IMR-90 (cell line): ENCODE measurements around the gene ZXDC. TPM values are rescaled to one million over a fixed set of nuclear protein-coding genes. Genes with fewer than 3 reads are reported as not detected.

Experiments used
- ATAC-seq: fragments of 200-7000 bp; cut with Tn5 transposase; 2 replicates; pipeline ENCODE4 v1.9.1; 2020; ENCODE audit warnings: low read depth, mild to moderate bottlenecking, moderate library complexity
- BruUV-seq: library from RNA; stranded (reverse); fragments of 400-500 nt; replicated peaks from 2 replicates; lab custom pipeline; 2021; lab: Mats Ljungman, UMichigan
- CTCF ChIA-PET: fragments of 300-600 bp; formaldehyde crosslinking; extraction: SDS; loops from one replicate; lab custom pipeline; 2021; ENCODE audit warnings: antibody characterized with exemption; lab: Yijun Ruan, JAX
- POLR2A ChIA-PET: fragments of 300-600 bp; sonication (Branson Sonifier 250); formaldehyde crosslinking; loops from one replicate; lab custom pipeline; 2022; ENCODE audit warnings: antibody characterized with exemption; ENCODE audit not compliant: unreplicated experiment; lab: Charles Lee
- DNase-seq: peaks from one replicate; pipeline ENCODE4 v3.0.0; 2013
- H2AFZ ChIP-seq: replicated peaks from 2 replicates; pipeline ENCODE3; 2013; ENCODE audit warnings: low read length, mild to moderate bottlenecking; ENCODE audit not compliant: poor library complexity
- H2AK5ac ChIP-seq: 2 replicates; pipeline ENCODE4 v1.6.1; 2013; ENCODE audit warnings: low read depth, low read length, inconsistent platforms
- H2AK9ac ChIP-seq: replicated peaks from 2 replicates; pipeline ENCODE3; 2013; ENCODE audit warnings: mild to moderate bottlenecking, low read depth, low read length, moderate library complexity; ENCODE audit not compliant: poor library complexity
- H2BK120ac ChIP-seq: 2 replicates; pipeline ENCODE4 v1.6.1; 2013; ENCODE audit warnings: low read depth, low read length, inconsistent platforms
- H2BK15ac ChIP-seq: 3 replicates; pipeline ENCODE4 v1.6.1; 2013; ENCODE audit warnings: low read depth, low read length, inconsistent platforms
- H2BK20ac ChIP-seq: 2 replicates; pipeline ENCODE4 v1.6.1; 2013; ENCODE audit warnings: low read depth, mild to moderate bottlenecking, inconsistent platforms, low read length, moderate library complexity
- H2BK5ac ChIP-seq: 2 replicates; pipeline ENCODE4 v1.6.1; 2013; ENCODE audit warnings: mild to moderate bottlenecking, low read depth, low read length, inconsistent platforms; ENCODE audit not compliant: poor library complexity, severe bottlenecking
- H3K14ac ChIP-seq: replicated peaks from 2 replicates; pipeline ENCODE4 v1.6.1; 2013; ENCODE audit warnings: low read depth, low read length, inconsistent platforms
- H3K18ac ChIP-seq: 2 replicates; pipeline ENCODE4 v1.6.1; 2013; ENCODE audit warnings: low read depth, low read length, control low read depth
- H3K23ac ChIP-seq: 2 replicates; pipeline ENCODE4 v1.6.1; 2013; ENCODE audit warnings: low read depth, low read length, inconsistent platforms
- H3K27ac ChIP-seq: 2 replicates; pipeline ENCODE4 v1.5.1; 2013; ENCODE audit warnings: mild to moderate bottlenecking, control low read depth, low read length; ENCODE audit not compliant: insufficient read depth
- H3K27me3 ChIP-seq: 2 replicates; pipeline ENCODE4 v1.6.1; 2013; ENCODE audit warnings: low read length; ENCODE audit not compliant: control insufficient read depth, insufficient read depth
- H3K36me3 ChIP-seq: 2 replicates; pipeline ENCODE4 v1.6.1; 2013; ENCODE audit warnings: low read length, mixed read lengths; ENCODE audit not compliant: control insufficient read depth, insufficient read depth
- H3K4ac ChIP-seq: 2 replicates; pipeline ENCODE4 v1.6.1; 2013; ENCODE audit warnings: low read depth, low read length, inconsistent platforms
- H3K4me1 ChIP-seq: 2 replicates; pipeline ENCODE4 v1.6.1; 2013; ENCODE audit warnings: low read length, mixed read lengths; ENCODE audit not compliant: control insufficient read depth, insufficient read depth
- H3K4me2 ChIP-seq: 2 replicates; pipeline ENCODE4 v1.6.1; 2013; ENCODE audit warnings: low read depth, mild to moderate bottlenecking, control low read depth, low read length, moderate library complexity
- H3K4me3 ChIP-seq: 2 replicates; pipeline ENCODE4 v1.5.1; 2013; ENCODE audit warnings: low read depth, mild to moderate bottlenecking, control low read depth, low read length, moderate library complexity; ENCODE audit not compliant: insufficient read depth
- H3K56ac ChIP-seq: 2 replicates; pipeline ENCODE4 v1.6.1; 2013; ENCODE audit warnings: low read length, inconsistent platforms; ENCODE audit not compliant: insufficient read depth; ENCODE audit errors: extremely low read depth
- H3K79me1 ChIP-seq, 2 experiments: 2 replicates each; pipeline ENCODE4 v1.6.1; 2013; ENCODE audit warnings: low read length in 2 of 2, inconsistent platforms in 1 of 2, low read depth in 1 of 2
- H3K9ac ChIP-seq: 2 replicates; pipeline ENCODE4 v1.6.1; 2013; ENCODE audit warnings: low read depth, low read length, control low read depth
- H3K9me1 ChIP-seq: 2 replicates; pipeline ENCODE4 v1.6.1; 2013; ENCODE audit warnings: low read length, inconsistent platforms; ENCODE audit not compliant: insufficient read depth
- H3K9me3 ChIP-seq: 2 replicates; pipeline ENCODE4 v1.6.1; 2013; ENCODE audit warnings: low read length; ENCODE audit not compliant: control insufficient read depth, insufficient read depth
- H4K20me1 ChIP-seq: 2 replicates; pipeline ENCODE4 v1.6.1; 2013; ENCODE audit warnings: low read length, inconsistent platforms; ENCODE audit not compliant: insufficient read depth
- H4K5ac ChIP-seq: 2 replicates; pipeline ENCODE4 v1.6.1; 2013; ENCODE audit warnings: mild to moderate bottlenecking, low read depth, low read length, control low read depth
- H4K8ac ChIP-seq, 2 experiments: 2 replicates each; pipeline ENCODE4 v1.6.1; 2013; ENCODE audit warnings: low read depth in 2 of 2, low read length in 2 of 2, control low read depth in 1 of 2, inconsistent platforms in 1 of 2
- H4K91ac ChIP-seq: 2 replicates; pipeline ENCODE4 v1.6.1; 2013; ENCODE audit warnings: low read depth, low read length, inconsistent platforms; ENCODE audit not compliant: insufficient read depth
- BHLHE40 ChIP-seq: fragments of 150-350 bp; IDR thresholded peaks from 2 replicates; pipeline ENCODE4 v1.6.1; 2016; ENCODE audit warnings: mild to moderate bottlenecking, low read depth, low read length
- CEBPB ChIP-seq: IDR thresholded peaks from 2 replicates; pipeline ENCODE4 v1.6.1; 2012; ENCODE audit warnings: low read depth, low read length, improper control_type of control experiment
- CHD1 ChIP-seq: IDR thresholded peaks from 2 replicates; pipeline ENCODE4 v1.6.1; 2012; ENCODE audit warnings: low read depth, low read length, improper control_type of control experiment
- CTCF ChIP-seq: conservative IDR thresholded peaks from 2 replicates; pipeline ENCODE4 v1.5.1; 2012; ENCODE audit warnings: mild to moderate bottlenecking, low read depth, low read length, improper control_type of control experiment
- ELK1 ChIP-seq: fragments of 150-350 bp; IDR thresholded peaks from 2 replicates; pipeline ENCODE4 v1.6.1; 2016; ENCODE audit warnings: low read depth, mild to moderate bottlenecking, low read length, moderate library complexity, borderline replicate concordance
- FOS ChIP-seq: fragments of 150-350 bp; IDR thresholded peaks from 2 replicates; pipeline ENCODE4 v1.6.1; 2016; ENCODE audit warnings: low read depth, low read length
- MAFK ChIP-seq: IDR thresholded peaks from 2 replicates; pipeline ENCODE4 v1.6.1; 2012; ENCODE audit warnings: low read depth, low read length, improper control_type of control experiment
- MAZ ChIP-seq: IDR thresholded peaks from 2 replicates; pipeline ENCODE4 v1.6.1; 2012; ENCODE audit warnings: low read depth, mild to moderate bottlenecking, low read length, improper control_type of control experiment, moderate library complexity, borderline replicate concordance
- MXI1 ChIP-seq: IDR thresholded peaks from 2 replicates; pipeline ENCODE4 v1.6.1; 2012; ENCODE audit warnings: low read depth, mild to moderate bottlenecking, low read length, moderate library complexity, borderline replicate concordance
- NFE2L2 ChIP-seq: fragments of 150-350 bp; IDR thresholded peaks from 2 replicates; pipeline ENCODE4 v1.6.1; 2016; ENCODE audit warnings: low read depth, mild to moderate bottlenecking, low read length
- POLR2A ChIP-seq: IDR thresholded peaks from 2 replicates; pipeline ENCODE4 v1.6.1; 2012; ENCODE audit warnings: mild to moderate bottlenecking, low read depth, low read length
- RAD21 ChIP-seq: IDR thresholded peaks from 2 replicates; pipeline ENCODE4 v1.6.1; 2012; ENCODE audit warnings: low read length, improper control_type of control experiment
- RCOR1 ChIP-seq: IDR thresholded peaks from 2 replicates; pipeline ENCODE4 v1.6.1; 2012; ENCODE audit warnings: mild to moderate bottlenecking, low read length, improper control_type of control experiment; ENCODE audit not compliant: insufficient replicate concordance
- RFX5 ChIP-seq: IDR thresholded peaks from 2 replicates; pipeline ENCODE4 v1.8.0; 2012; ENCODE audit warnings: low read depth, mild to moderate bottlenecking, low read length, moderate library complexity
- SMC3 ChIP-seq: fragments of 150-350 bp; IDR thresholded peaks from 2 replicates; pipeline ENCODE4 v1.6.1; 2016; ENCODE audit warnings: low read depth, mild to moderate bottlenecking, antibody characterized with exemption, low read length, moderate library complexity
- USF2 ChIP-seq: fragments of 150-350 bp; IDR thresholded peaks from 2 replicates; pipeline ENCODE4 v1.6.1; 2017; ENCODE audit warnings: mild to moderate bottlenecking, antibody characterized with exemption, low read length, low read depth
- WGBS, 2 experiments: methylation state at CpG; one replicate each; pipeline versions ENCODE4 v1.1.5 to v1.1.7; 2013; ENCODE audit warnings: missing lambda C conversion rate in 2 of 2; ENCODE audit not compliant: insufficient read length in 1 of 2; ENCODE audit errors: extremely low coverage in 2 of 2; 5-methylcytosine and 5-hydroxymethylcytosine counted together
- dilution Hi-C: fragments of 300-500 bp; cut with HindIII; formaldehyde crosslinking; loops from one replicate; pipeline ENCODE4 v1.14.3; 2018; ENCODE audit warnings: low sequenced_read_pairs; ENCODE audit not compliant: unreplicated experiment
- in situ Hi-C: fragments of 300-500 bp; cut with MboI; formaldehyde crosslinking; loops from 3 replicates; pipeline ENCODE4 v1.14.3; 2019; ENCODE audit warnings: low sequenced_read_pairs, inconsistent platforms, mixed read lengths
- intact Hi-C: fragments of 100-400 bp; cut with micrococcal nuclease; formaldehyde crosslinking; loops from 2 replicates; pipeline ENCODE4 v1.10.0; 2022
- polyA plus RNA-seq, 3 experiments: library from polyadenylated mRNA; depleted of rRNA; stranded (reverse); fragments of >200 nt; gene quantifications; 2 replicates each; pipeline ENCODE4 v1.2.3, GENCODE V29; 2012; ENCODE audit warnings: low replicate concordance in 1 of 3
- total RNA-seq: library from RNA; depleted of rRNA; stranded (reverse); fragments of >200 nt; gene quantifications from 2 replicates; pipeline ENCODE4 v1.2.3, GENCODE V29; 2012

ZXDC gene
- total and polyA plus RNA-seq, 2 of the 4 experiments (the other 2 are of a cell fraction), result 11.5 to 14.3 TPM

GRCh38 chr3:126500016-126500415 is 24.3 kb upstream of the ZXDC start:
- TF ChIP-seq ELK1 (no peak), MXI1 (no peak), FOS (no peak), BHLHE40 (no peak), SMC3 (no peak), MAZ (no peak), CHD1 (no peak), NFE2L2 (no peak), RFX5 (no peak), CEBPB (no peak), RCOR1 (no peak), RAD21 (no peak), POLR2A (no peak), USF2 (no peak), CTCF (no peak), MAFK (no peak)
- no peak overlapping the region for H3K23ac ChIP-seq
- H3K9ac ChIP-seq, result no peak overlapping the region
- H3K4me1 ChIP-seq, result no peaks in the 10 kb centered on the region
- no peaks in the 10 kb centered on the region for H3K79me1 ChIP-seq
- no peak overlapping the region for H2AK9ac ChIP-seq
- CTCF ChIA-PET, result no interaction called here
- no peak overlapping the region for H2BK120ac ChIP-seq
- no peak overlapping the region for H3K18ac ChIP-seq
- ATAC-seq (no peak), DNase-seq (no peak)
- H3K4me2 ChIP-seq, result no peak overlapping the region
- no peak overlapping the region for H2AFZ ChIP-seq
- no peaks in the 10 kb centered on the region for H3K36me3 ChIP-seq
- H4K20me1 ChIP-seq, result no peaks in the 10 kb centered on the region
- H3K56ac ChIP-seq, result no peak overlapping the region
- H3K9me3 ChIP-seq, result no peaks in the 10 kb centered on the region
- no peak overlapping the region for H2AK5ac ChIP-seq
- POLR2A ChIA-PET, result no interaction called here
- no peak overlapping the region for H4K8ac ChIP-seq
- no peak overlapping the region for H3K14ac ChIP-seq
- H4K91ac ChIP-seq, result no peak overlapping the region
- intact Hi-C loops, result no loop called here
- no peak overlapping the region for H2BK15ac ChIP-seq
- H3K27ac ChIP-seq, result no peak overlapping the region
- no TSS peak for BruUV-seq
- no peaks in the 10 kb centered on the region for H3K9me1 ChIP-seq
- in situ Hi-C loops, result no loop called here
- H3K4me3 ChIP-seq, result no peak overlapping the region
- no peak overlapping the region for H3K4ac ChIP-seq
- no peak overlapping the region for H2BK20ac ChIP-seq
- no peak overlapping the region for H4K5ac ChIP-seq
- 63% methylated on average over 4 of the region's 7 CpGs; no CpG with 5 or more reads in 1 of the 2 experiments for WGBS, 2 experiments
- peaks cover 20% of the 10 kb centered on the region; the same call in 1 of the 2 replicates for H3K27me3 ChIP-seq
- dilution Hi-C loops, result no loop called here
- no peak overlapping the region for H2BK5ac ChIP-seq
